NOMO-1 (cell line): Measurements from ENCODE around the gene XPO5.
"Not testable (repeated sequence)": the region's sequence is repeated elsewhere in the genome, so short reads cannot be mapped to it uniquely, and the experiment has no call there.

Experiments used
- DNase-seq, 2 experiments: peaks; one replicate each; lab custom pipeline; 2025; ENCODE audit not compliant: unreplicated experiment in 2 of 2; lab: John Stamatoyannopoulos, UW

Gene XPO5

DNA sequence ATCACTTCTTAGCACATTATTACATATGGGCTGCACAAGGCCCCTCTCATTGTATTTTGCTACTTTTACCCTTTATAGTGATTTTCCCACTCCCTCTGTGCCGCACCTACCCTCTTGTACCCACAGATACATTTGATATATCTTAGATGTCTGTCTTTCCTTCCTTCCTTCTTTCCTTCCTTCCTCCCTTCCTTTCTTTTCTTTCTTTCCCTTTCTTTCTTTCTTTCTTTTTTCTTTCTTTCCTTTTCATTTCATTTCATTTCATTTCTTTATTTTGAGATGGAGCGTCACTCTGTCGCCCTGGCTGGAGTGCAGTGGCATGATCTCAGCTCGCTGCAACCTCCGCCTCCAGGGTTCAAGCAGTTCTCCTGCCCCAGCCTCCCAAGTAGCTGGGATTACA is 12.4 kb upstream of the XPO5 start:
- DNase-seq: no peak

DNA sequence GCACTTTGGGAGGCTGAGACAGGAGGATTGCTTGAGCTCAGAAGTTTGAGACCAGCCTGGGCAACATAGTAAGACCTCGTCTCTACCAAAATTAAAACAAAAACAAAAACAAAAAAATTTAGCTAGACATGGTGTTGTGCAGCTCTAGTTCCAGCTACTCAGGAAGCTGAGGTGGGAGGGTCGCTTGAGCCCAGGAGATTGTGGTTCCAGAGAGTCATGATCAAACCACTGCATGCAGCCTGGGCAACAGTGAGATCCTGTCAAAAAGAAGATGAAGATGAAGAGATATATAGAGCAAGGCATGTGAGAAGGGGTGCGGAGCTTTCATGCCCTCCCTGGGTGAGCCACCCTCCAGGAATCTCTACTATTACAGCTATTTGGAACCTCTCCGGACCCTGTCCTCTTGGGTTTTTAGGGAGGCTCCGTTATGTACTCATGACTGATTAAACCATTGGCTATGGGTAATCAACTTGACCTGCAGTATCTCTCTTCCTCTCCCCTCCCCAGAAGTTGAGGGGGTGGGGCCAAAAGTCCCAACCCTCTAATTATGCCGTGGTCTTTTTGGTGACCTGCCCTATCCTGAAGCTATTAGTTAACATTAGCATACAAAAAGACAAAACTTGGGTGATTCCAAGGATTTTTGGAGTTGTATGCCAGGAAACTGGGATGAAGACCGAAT is 9.2 kb upstream of the XPO5 start:
- no peak for DNase-seq

DNA sequence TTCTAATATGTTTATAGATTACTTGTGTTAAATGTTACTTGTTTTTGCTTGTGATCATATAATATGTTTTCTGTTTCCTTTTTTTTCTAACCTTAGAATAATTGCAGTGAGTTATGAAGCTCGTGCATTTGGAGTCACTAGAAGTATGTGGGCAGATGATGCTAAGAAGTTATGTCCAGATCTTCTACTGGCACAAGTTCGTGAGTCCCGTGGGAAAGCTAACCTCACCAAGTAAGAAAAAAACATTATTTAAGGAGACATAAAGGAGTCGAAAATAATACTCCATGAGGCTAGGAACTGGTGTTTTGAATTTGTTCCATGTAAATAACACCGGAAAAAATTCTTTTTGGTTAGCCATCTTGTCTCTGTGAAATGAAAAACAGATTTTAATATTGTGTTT is 7.1 kb upstream of the XPO5 start:
- DNase-seq: no peak

DNA sequence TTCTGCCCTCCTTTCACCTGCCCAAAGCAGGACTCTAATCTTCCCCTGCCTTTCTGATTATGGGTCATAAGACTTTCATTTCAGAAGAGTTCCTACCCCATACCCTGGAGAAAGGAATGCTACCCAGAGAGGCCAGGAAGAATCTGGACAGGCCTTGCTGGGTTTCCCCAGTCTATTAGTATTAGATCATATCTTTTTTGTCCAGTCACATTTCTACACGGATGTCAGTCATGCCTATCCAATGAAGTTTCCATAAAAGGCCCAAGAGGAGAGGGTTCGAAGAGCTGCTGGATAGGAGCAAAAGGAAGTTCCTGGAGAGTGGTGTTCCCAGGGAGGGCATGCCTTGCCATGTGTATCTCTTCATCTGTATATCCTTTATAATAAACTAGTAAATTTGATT is 3.3 kb upstream of the XPO5 start:
- DNase-seq: no peak

DNA sequence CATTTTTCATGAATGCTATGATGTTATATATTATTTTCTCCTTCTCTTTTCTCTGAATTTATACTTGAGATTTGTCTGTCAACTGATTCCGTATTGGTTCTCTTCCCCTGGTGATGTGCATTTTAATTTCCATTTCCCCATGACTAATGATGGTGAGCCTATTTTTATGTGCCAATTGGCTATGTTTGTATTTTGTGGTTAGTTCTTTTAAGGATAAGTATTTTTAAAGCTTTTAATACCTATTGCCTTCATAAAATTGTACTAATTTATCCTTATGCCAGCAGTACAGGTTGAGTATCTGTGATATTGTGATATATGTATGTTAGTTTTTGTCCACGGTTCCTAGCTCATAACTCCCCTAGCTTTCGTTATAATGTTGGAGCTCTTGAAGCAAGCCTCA is 2.9 kb upstream of the XPO5 start:
- no peak for DNase-seq

DNA sequence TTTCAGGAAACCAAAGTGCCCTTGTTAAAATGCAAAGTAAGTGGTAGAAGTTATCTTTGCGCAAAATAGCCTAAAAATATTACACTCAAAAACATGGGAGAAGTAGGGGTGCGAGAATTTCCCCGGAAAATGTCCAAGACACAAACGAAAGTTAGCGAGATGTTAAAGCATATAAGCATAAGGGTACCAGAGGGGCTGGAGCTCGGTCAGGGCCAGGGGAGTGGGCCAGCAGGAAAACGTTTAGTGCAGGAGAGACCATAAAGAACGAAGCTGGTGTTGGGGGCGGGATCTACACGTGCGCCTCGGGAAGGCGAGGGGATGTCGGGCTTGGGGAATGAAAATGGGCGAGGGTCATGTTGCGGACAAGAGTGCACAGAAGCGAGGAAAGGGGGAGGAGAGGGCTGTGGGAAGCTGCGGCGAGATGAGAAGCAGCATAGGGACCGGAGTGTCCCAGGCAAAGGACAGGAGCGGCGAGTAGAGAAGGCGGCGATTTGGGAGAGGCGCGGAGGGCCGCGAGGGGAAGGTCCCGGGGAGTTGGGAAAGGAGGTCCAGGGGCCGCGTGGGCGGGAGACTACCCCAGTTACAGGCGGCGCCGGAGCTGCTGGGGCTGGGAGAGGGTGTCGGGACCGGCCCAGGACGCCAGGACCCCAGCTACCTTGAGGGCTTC is 600 bp downstream of the XPO5 start:
- DNase-seq: no peak

DNA sequence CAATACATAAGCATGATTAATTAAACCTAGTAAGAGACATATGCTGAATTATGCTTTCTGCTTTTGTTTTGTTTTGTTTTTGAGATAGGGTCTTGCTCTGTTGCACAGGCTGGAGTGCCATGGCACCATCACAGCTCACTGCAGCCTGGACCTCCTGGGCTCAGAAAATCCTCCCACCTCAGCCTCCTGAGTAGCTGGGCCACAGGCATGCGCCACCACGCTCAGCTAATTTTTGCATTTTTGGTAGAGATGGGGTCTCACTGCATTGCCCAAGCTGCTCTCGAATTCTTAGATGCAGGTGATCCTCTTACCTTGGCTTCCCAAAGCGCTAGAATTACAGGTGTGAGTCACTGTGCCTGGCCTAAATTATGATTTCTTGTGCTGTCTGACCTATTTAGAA is 3.8 kb downstream of the XPO5 start:
- no peak for DNase-seq

DNA sequence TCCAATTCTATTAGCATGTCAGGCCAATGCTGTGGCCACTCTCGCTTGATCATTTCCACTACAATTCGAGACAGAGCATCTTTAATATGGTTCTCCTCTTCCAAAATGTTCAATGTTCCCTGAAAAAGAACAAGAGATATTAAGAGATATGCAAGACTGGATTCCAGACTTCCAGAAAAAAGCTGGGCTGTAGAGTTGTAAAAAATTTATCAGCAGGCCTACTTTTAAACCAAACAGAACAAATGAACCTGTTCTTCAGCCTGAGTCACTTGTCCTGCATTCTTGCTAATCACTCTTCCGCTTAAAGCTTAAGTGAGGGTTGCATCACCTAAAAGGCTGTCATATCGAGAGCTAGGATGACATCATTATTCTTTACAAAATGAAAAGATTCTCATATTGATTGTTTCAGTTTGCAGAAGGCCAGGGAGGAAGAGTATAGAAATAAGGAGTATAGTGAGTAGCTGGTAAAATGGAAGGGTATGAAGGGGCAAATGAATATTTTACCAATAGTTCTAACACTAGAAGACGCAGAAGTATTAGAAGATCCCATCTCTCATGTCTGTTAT is 4.9 kb downstream of the XPO5 start:
- peak; percentile 22 to 49 for DNase-seq

DNA sequence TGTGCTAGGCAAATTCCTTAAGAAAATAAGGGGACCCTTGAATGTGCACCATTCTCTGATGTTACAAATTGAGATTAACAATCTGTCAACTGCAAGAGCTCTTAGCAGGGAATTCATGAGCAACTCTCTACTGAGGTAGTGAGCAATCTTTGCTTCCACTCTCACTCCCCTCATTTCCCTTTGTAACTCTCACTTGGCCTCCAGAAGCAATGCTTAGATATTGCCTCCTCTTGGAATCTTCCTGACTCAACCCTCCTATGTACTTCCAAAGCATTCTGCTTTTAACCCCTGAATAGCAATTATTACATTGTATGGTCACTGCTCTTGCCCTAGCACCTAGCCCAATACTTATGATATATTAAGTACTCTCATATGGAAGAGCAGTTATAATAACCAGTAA is 16.5 kb downstream of the XPO5 start:
- no peak for DNase-seq

DNA sequence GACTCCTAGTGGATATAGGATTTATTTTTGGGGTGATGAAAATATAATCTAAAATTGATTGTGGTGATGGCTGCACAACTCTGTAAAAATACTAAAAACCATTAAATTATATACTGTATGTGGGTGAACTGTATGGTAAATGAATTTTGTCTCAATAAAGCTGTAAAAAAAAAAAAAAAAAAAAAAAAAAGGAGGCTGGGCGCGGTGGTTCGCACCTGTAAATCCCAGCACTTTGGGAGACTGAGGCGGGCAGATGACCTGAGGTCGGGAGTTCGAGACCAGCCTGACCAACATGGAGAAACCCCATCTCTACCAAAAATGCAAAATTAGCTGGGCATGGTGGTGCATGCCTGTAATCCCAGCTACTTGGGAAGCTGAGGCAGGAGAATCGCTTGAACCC is 18.2 kb downstream of the XPO5 start:
- DNase-seq: not testable (repeated sequence)

DNA sequence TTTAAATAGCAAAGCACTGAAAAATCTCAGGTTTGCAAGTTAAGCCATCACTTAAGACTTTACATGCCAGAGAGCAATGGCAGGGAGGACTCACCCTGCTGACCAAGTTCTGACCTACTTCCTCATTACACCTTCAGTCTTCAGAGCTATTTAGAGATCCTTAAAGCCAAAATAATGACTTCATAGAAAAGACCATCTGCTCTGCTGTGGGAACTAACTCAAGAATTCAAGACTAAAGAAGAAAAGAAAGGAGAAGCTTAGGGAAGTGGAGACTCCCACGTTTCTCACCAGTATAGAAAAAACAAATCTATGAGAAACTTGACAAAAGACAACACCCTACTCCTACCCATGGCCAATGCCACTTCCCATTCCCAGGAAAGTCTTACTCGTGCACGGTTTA is 28.6 kb downstream of the XPO5 start:
- no peak for DNase-seq

DNA sequence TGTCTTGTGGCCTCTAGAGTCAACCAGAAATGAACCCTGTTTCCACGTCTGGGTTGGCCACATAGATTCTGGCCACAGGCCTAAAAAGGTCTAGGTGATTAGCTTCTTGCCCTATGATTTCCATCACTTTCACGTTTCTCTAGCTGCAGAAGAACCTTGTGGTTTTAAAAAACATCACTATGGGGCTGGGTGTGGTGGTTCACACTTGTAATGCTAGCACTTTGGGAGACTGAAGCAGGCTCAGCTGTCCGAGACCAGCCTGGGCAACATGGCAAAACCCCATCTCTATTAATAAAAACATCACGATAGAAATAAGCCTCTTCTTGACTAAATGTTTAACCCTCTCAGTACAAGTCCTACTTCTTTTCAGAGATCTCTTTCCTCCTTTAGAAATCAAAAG is 31.4 kb downstream of the XPO5 start:
- DNase-seq: no peak

DNA sequence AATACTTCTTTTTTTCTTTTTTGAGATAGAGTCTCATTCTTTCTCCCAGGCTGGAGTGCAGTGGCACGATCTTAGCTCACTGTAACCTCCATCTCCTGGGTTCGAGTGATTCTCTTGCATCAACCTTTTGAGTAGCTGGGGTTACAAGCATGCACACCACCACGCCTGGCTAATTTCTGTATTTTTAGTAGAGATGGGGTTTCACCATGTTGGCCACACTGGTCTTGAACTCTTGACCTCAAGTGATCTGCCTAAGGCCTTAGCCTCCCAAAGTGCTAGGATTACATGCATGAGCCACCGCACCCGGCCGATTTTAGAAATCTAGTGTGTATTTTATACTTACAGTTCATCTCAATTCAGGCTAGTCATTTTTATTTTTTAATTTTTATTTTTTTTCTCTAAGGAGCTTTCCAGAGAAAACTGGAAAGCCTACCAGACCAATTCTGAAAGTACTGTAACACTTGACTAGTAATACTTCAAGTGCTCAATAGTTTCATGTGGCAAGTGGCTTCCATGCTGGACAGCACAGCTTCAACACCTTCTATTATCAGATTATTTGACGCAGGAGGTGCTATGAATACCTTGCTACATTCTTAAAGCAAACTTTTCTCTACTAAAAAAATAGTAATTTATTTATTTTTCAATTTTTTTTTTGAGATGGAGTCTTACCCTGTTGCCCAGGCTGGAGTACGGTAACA is 33.9 kb downstream of the XPO5 start:
- DNase-seq: no peak

DNA sequence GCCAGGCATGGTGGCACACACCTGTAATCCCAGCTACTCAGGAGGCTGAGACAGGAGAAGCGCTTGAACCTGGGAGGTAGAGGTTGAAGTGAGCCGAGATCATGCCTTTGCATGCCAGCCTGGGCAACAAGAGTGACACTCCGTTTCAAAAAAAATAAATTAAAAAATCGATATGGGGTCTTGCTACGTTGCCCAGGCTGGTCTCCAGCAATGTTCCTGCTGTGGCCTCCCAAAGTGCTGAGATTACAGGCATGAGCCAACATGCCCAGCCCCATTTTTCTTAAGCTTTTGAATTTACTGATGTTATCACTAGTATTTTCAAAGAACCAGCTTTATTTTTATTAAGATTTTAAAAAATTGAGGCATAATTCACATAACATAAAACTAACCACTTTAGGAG is 35.3 kb downstream of the XPO5 start:
- no peak for DNase-seq

DNA sequence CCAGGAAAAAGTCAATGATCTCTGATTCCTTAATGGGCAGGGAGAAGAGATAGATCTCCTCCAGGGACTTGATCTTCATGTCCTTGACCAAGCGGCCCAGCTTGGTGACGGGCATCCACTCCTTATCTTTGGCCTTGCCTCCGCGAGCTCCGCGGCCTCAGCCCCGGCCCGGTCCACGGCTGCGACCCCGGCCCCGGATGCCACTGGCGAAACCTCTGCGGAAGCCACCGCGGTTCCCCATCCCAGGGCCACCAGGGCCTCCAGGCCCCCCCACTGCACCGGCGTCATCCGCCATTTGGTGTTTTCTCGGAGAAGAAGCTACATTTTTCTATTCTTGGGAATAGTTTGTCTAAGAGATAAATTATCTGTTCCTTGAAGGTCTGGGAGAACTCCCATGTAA is 36.4 kb downstream of the XPO5 start:
- DNase-seq: not testable (repeated sequence)

DNA sequence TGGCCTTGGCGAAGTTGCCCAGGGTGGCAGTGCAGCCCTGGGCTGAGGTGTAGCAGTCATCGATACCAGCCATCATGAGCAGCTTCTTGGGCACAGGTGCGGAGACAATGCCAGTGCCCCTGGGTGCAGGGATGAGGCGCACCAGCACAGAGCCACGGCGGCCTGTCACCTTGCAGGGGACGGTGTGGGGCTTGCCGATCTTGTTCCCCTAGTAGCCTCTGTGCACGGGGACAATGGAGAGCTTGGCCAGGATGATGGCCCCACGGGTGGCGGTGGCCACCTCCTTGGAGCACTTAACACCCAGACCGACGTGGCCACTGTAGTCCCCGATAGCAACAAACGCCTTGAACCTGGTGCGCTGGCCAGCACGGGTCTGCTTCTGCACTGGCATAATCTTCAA is 36.9 kb downstream of the XPO5 start:
- DNase-seq: not testable (repeated sequence)

DNA sequence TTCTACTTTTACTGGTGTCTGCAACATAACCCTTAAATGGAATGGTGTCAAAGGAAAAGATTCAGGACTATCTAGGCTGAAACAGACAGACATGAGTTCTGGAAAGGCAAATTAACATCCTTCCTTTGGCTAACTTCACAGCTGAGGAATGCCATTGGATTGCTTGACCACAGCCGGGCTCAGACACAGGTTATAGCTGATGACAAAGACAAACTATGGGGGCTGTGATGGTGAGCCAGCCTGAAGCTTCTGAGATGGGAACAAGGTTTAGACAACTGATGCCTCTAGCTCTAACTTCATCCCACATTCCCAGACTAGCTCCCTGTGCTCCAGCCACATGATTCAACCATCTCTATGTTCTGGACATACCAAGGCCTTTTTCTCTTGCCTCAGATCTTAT is 43.6 kb downstream of the XPO5 start:
- no peak for DNase-seq

DNA sequence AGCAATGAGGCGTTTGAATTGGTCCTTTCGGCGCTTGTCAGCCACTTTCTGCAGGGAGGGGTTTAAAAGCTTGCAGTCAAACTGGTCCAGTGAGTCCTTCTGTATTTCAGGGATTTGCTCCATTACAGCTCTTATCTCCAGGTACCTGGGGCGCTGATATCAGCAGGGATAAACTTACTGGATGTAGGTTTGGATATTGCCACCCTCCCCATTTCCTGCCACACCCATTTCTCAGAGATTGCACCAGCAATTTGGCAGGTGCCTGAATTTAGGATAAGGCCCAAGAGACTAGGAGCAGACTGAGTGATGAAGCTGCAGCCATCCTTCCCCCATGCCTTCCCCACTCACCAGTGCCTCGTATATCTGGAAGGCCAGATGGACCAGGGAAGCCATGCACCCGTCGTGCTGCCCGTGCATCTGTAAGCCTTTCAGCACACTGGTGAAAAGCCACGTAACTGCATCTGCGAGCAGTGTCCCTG is 51.3 kb downstream of the XPO5 start:
- no peak for DNase-seq

DNA sequence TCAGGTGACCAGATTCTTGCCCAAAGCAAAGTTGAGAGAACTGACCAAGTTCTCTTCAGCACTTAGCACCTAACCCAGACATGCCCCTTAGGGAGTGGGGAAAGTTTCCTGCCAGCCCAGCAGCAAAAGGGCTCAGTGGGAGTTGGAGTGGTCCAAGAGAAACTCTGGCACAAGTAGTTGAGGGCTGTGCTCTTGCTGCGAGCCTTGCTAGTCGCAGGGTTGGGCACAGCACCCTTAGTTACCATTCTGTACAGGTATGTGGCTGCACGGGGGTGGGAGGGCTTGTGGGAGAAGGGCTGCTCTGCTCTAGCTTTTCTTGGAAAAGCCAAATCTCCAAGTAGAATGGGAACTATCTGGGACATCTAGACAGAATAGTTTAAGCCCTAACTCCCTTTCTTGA is 52.6 kb downstream of the XPO5 start:
- DNase-seq: no peak

DNA sequence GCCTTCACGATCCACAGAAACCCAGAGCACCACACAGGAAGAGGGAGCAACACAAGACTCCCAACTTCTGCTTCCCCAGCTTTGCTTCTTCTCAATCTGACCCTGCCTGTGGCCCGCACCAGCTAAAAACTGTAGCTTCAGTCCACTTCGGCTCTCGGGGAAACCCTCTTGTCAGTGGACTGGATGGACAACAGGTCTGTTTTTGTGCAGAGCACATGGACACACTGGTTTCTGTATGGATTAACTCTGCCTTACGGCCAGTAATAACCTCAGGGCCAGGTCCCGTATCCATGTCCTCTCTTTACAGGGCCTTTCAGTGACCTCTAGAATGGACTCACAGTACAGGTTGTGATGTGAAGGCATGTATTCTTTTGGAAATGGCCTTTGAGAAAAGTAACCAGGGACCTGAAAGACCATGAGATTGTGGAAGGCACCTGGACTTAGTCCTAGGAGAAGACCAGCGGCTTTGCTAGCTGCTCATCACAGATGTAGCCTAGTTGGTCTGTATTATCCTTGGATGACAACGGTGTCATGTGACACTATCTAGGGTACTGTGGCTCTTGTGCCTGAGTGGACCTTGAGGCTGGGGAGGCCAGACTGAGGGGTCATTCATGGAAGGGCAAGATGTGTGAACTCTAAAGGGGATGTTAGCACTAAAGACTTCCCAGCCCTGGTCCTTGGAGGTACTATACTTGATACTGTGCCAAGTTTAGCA is 53.1 kb downstream of the XPO5 start:
- no peak for DNase-seq

DNA sequence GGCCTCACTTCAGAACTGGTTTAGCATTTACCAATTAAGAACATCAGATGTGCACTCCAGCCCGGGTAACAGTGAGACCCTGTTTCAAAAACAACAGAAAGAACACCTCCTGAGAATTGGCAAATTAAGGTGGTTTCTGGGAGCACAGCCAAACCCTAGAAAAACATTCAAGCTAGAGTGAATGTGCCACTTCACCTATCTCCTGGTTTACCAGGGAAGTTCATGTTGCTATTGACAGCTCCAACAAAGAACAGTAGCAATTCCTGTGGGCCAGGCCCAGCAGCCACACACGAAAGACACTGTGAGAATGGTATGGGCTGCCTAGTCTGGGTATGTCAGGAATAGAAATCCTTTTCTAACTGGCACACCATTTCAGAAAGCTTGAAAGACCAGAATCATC is 54.0 kb downstream of the XPO5 start:
- DNase-seq: no peak
